OCI-LY3 (cell line): ENCODE measurements around the gene CEACAM6.

Experiments used
- H2AFZ ChIP-seq: fragments of 200-600, 300-600 bp; shearing (Covaris generic); 2 replicates; pipeline ENCODE4 v1.6.0; 2014; ENCODE audit warnings: antibody characterized with exemption, low read depth, low read length
- H3K27ac ChIP-seq: fragments of 200-600, 300-600 bp; sonication (generic); 2 replicates; pipeline ENCODE4 v1.5.1; 2014; ENCODE audit warnings: mild to moderate bottlenecking, low read length, moderate library complexity, mixed read lengths
- H3K27me3 ChIP-seq: fragments of 200-600, 300-600 bp; sonication (generic); 2 replicates; pipeline ENCODE4 v1.6.1; 2014; ENCODE audit warnings: low read depth, low read length, mixed read lengths
- H3K36me3 ChIP-seq: fragments of 200-600, 300-600 bp; sonication (generic); replicated peaks from 2 replicates; pipeline ENCODE3; 2014; ENCODE audit warnings: low read depth, low read length, mixed read lengths
- H3K4me1 ChIP-seq: fragments of 300-600, 200-600 bp; sonication (generic); 2 replicates; pipeline ENCODE4 v1.6.1; 2014; ENCODE audit warnings: low read length, mixed read lengths
- H3K4me2 ChIP-seq: fragments of 200-600, 300-600 bp; sonication (generic); 2 replicates; pipeline ENCODE4 v1.6.1; 2014; ENCODE audit warnings: low read length, mixed read lengths
- H3K4me3 ChIP-seq: fragments of 300-600, 200-600 bp; sonication (generic); 2 replicates; pipeline ENCODE4 v1.5.1; 2014; ENCODE audit warnings: antibody characterized with exemption, mild to moderate bottlenecking, low read length, moderate library complexity
- H3K79me2 ChIP-seq: fragments of 300-600, 200-600 bp; shearing (Covaris generic); 2 replicates; pipeline ENCODE4 v1.6.1; 2014; ENCODE audit warnings: mild to moderate bottlenecking, low read length, mixed read lengths
- H3K9ac ChIP-seq: fragments of 300-600, 200-600 bp; shearing (Covaris generic); 2 replicates; pipeline ENCODE4 v1.6.0; 2014; ENCODE audit warnings: mild to moderate bottlenecking, low read length, moderate library complexity
- H3K9me3 ChIP-seq: fragments of 200-600, 300-600 bp; shearing (Covaris generic); 2 replicates; pipeline ENCODE4 v1.6.1; 2014; ENCODE audit warnings: low read length, mixed read lengths; ENCODE audit not compliant: insufficient read depth
- H4K20me1 ChIP-seq: fragments of 200-600, 300-600 bp; sonication (generic); 2 replicates; pipeline ENCODE4 v1.6.1; 2016; ENCODE audit warnings: low read length, mixed read lengths; ENCODE audit not compliant: insufficient read depth
- CTCF ChIP-seq: fragments of 200-600, 300-600 bp; sonication (generic); IDR thresholded peaks from 2 replicates; pipeline ENCODE4 v1.5.1; 2014; ENCODE audit warnings: antibody characterized with exemption, low read length, low read depth
- EZH2phosphoT487 ChIP-seq: fragments of 200-600 bp; shearing (Covaris generic); IDR thresholded peaks from 2 replicates; pipeline ENCODE4 v1.6.1; 2018; ENCODE audit warnings: antibody characterized with exemption, mixed run types, low read depth

The CEACAM6 gene

GRCh38 chr19:41755328-41755913 is at the start of gene CEACAM6:
Gene CEACAM6 (plus strand): TSS chr19:41755530. CDS start chr19:41755639, 109 bp downstream.
- Histone ChIP-seq H3K9ac (no peak within 1 kb of the TSS), H3K79me2 (no peaks in the 10 kb centered on the region), H3K4me2 (no peak within 1 kb of the TSS), H3K4me3 (no peak within 1 kb of the TSS), H3K27me3 (peaks cover 57% of the 10 kb centered on the region), H2AFZ (no peak within 1 kb of the TSS), H3K36me3 (no peaks in the 10 kb centered on the region), H3K4me1 (peaks cover 4% of the 10 kb centered on the region; the same call in 1 of the 2 replicates), H4K20me1 (no peaks in the 10 kb centered on the region), H3K27ac (no peak within 1 kb of the TSS), H3K9me3 (no peaks in the 10 kb centered on the region)
- no peak for TF ChIP-seq EZH2phosphoT487
- TF ChIP-seq CTCF = no peak

- peak overlapping the region; percentile 96 for H2AFZ ChIP-seq
- peak overlapping the region; percentile 94 for H3K4me2 ChIP-seq
- H4K20me1 ChIP-seq = no peaks in the 10 kb centered on the region
- peaks cover 53% of the 10 kb centered on the region for H3K27me3 ChIP-seq
- no peaks in the 10 kb centered on the region for H3K9me3 ChIP-seq
- no peaks in the 10 kb centered on the region for H3K4me1 ChIP-seq
- TF ChIP-seq EZH2phosphoT487 (no peak), CTCF (peak; percentile 100)
- H3K27ac ChIP-seq = no peak overlapping the region
- peak overlapping the region; percentile 83 for H3K4me3 ChIP-seq
- H3K9ac ChIP-seq = peak overlapping the region; percentile 45; the same call in 1 of the 2 replicates
- H3K36me3 ChIP-seq = no peaks in the 10 kb centered on the region
- H3K79me2 ChIP-seq = no peaks in the 10 kb centered on the region
These were observed 48.4 kb upstream of the CEACAM6 start for GRCh38 chr19:41706741-41707501.

- no peak overlapping the region for H3K27ac ChIP-seq
- no peak overlapping the region for H3K4me2 ChIP-seq
- TF ChIP-seq EZH2phosphoT487 (no peak), CTCF (no peak)
- H3K36me3 ChIP-seq = no peaks in the 10 kb centered on the region
- H3K79me2 ChIP-seq = no peaks in the 10 kb centered on the region
- no peaks in the 10 kb centered on the region for H4K20me1 ChIP-seq
- H2AFZ ChIP-seq = no peak overlapping the region
- H3K4me1 ChIP-seq = no peaks in the 10 kb centered on the region
- H3K9ac ChIP-seq = no peak overlapping the region
- no peak overlapping the region for H3K4me3 ChIP-seq
- peaks cover 57% of the 10 kb centered on the region for H3K27me3 ChIP-seq
- no peaks in the 10 kb centered on the region for H3K9me3 ChIP-seq
These were observed 47.9 kb upstream of the CEACAM6 start for GRCh38 chr19:41707502-41707812.

GRCh38 chr19:41707871-41708371 is 47.4 kb upstream of the CEACAM6 start:
- Histone ChIP-seq H3K27ac (no peak overlapping the region), H4K20me1 (no peaks in the 10 kb centered on the region), H3K4me1 (no peaks in the 10 kb centered on the region), H2AFZ (no peak overlapping the region), H3K79me2 (no peaks in the 10 kb centered on the region), H3K27me3 (peaks cover 56% of the 10 kb centered on the region), H3K9me3 (no peaks in the 10 kb centered on the region), H3K4me3 (no peak overlapping the region), H3K4me2 (no peak overlapping the region), H3K9ac (no peak overlapping the region), H3K36me3 (no peaks in the 10 kb centered on the region)
- no peak for TF ChIP-seq EZH2phosphoT487
- no peak for TF ChIP-seq CTCF
